Activated CD8-positive, alpha-beta memory T cell treated with anti-CD3 and anti-CD28 coated beads, Interleukin-2, amount 10 ng/mL, durations not matched to agents 7 days and 5 days (primary cell): Measurements from ENCODE around the gene MRPL50. TPM values are rescaled to one million over a fixed set of nuclear protein-coding genes. Genes with fewer than 3 reads are reported as not detected.

Experiments used
- ATAC-seq: fragments of 150-1000 bp; cut with Tn5 transposase; one replicate; pipeline ENCODE4 v1.10.0; 2021; ENCODE audit warnings: moderate library complexity
- CTCF ChIA-PET: fragments of 350-600 bp; sonication (Branson Sonifier 250); formaldehyde crosslinking; loops from one replicate; lab custom pipeline; 2021; ENCODE audit warnings: antibody characterized with exemption; lab: Charles Lee
- DNase-seq: peaks from one replicate; pipeline ENCODE4 v3.0.0-alpha.2; 2020
- H3K27ac Mint-ChIP-seq: one replicate; pipeline ENCODE4 v1.8.0; 2021; ENCODE audit warnings: mild to moderate bottlenecking, mixed read lengths
- H3K27me3 Mint-ChIP-seq: one replicate; pipeline ENCODE4 v1.8.0; 2021; ENCODE audit warnings: mixed read lengths
- H3K36me3 Mint-ChIP-seq: one replicate; pipeline ENCODE4 v1.8.0; 2021; ENCODE audit warnings: mild to moderate bottlenecking, mixed read lengths
- H3K4me1 Mint-ChIP-seq: one replicate; pipeline ENCODE4 v1.8.0; 2021; ENCODE audit warnings: mixed read lengths
- H3K4me3 Mint-ChIP-seq: one replicate; pipeline ENCODE4 v1.8.0; 2021; ENCODE audit warnings: mild to moderate bottlenecking, moderate library complexity, mixed read lengths
- H3K9me3 Mint-ChIP-seq: one replicate; pipeline ENCODE4 v1.8.0; 2022; ENCODE audit warnings: low read depth, mixed read lengths
- total RNA-seq, 2 experiments: library from RNA; stranded (reverse); gene quantifications; one replicate each; pipeline ENCODE4 v1.2.3, GENCODE V29; 2021

The MRPL50 gene
- total RNA-seq, 2 experiments from 2014 or later: 8.3 to 10.5 TPM

GRCh38 chr9:101432171-101432570 lies 33.8 kb upstream of the MRPL50 start:
- ATAC-seq (no peak), DNase-seq (no peak)
- no peaks in the 10 kb centered on the region for H3K36me3 Mint-ChIP-seq
- H3K27ac Mint-ChIP-seq: no peak overlapping the region
- H3K27me3 Mint-ChIP-seq: peaks cover 18% of the 10 kb centered on the region
- no peaks in the 10 kb centered on the region for H3K4me1 Mint-ChIP-seq
- no peaks in the 10 kb centered on the region for H3K9me3 Mint-ChIP-seq
- H3K4me3 Mint-ChIP-seq: no peak overlapping the region
- CTCF ChIA-PET: interaction anchor here (1.2 kb wide), 1 partner anchor 17 kb away, joined by 4 read pairs; no protein-coding TSS in a partner anchor

- Mint-ChIP-seq H3K4me1 (no peaks in the 10 kb centered on the region), H3K4me3 (no peak overlapping the region), H3K27ac (no peak overlapping the region), H3K9me3 (no peaks in the 10 kb centered on the region), H3K27me3 (peaks cover 5% of the 10 kb centered on the region), H3K36me3 (no peaks in the 10 kb centered on the region)
- DNase-seq (no peak), ATAC-seq (no peak)
- CTCF ChIA-PET: no interaction called here
Observed at GRCh38 chr9:101429736-101430135, 31.3 kb upstream of the MRPL50 start.

- no peak for DNase-seq
- no peaks in the 10 kb centered on the region for H3K4me1 Mint-ChIP-seq
- H3K36me3 Mint-ChIP-seq: no peaks in the 10 kb centered on the region
- H3K27me3 Mint-ChIP-seq: peaks cover 5% of the 10 kb centered on the region
- CTCF ChIA-PET: no interaction called here
- no peak overlapping the region for H3K4me3 Mint-ChIP-seq
- no peak for ATAC-seq
- H3K9me3 Mint-ChIP-seq: no peaks in the 10 kb centered on the region
- H3K27ac Mint-ChIP-seq: no peak overlapping the region
Observed at GRCh38 chr9:101428909-101429308, 30.5 kb upstream of the MRPL50 start.

GRCh38 chr9:101427957-101428655 lies 29.7 kb upstream of the MRPL50 start:
- no peak for DNase-seq
- Mint-ChIP-seq H3K4me1 (no peaks in the 10 kb centered on the region), H3K27me3 (peaks cover 5% of the 10 kb centered on the region), H3K9me3 (no peaks in the 10 kb centered on the region), H3K27ac (no peak overlapping the region), H3K4me3 (no peak overlapping the region), H3K36me3 (no peaks in the 10 kb centered on the region)
- ATAC-seq: no peak
- CTCF ChIA-PET: no interaction called here

GRCh38 chr9:101427358-101427757 lies 28.9 kb upstream of the MRPL50 start:
- no peak for DNase-seq
- Mint-ChIP-seq H3K27me3 (peaks cover 5% of the 10 kb centered on the region), H3K9me3 (no peaks in the 10 kb centered on the region), H3K4me1 (no peaks in the 10 kb centered on the region), H3K27ac (no peak overlapping the region), H3K4me3 (no peak overlapping the region), H3K36me3 (no peaks in the 10 kb centered on the region)
- CTCF ChIA-PET: no interaction called here
- ATAC-seq: no peak

- Mint-ChIP-seq H3K27ac (no peak overlapping the region), H3K4me3 (no peak overlapping the region), H3K4me1 (no peaks in the 10 kb centered on the region), H3K9me3 (peaks cover 4% of the 10 kb centered on the region), H3K36me3 (peaks cover 2% of the 10 kb centered on the region), H3K27me3 (peaks cover 3% of the 10 kb centered on the region)
- no peak for ATAC-seq
- no peak for DNase-seq
- CTCF ChIA-PET: no interaction called here
Observed at GRCh38 chr9:101421653-101422065, 23.2 kb upstream of the MRPL50 start.

GRCh38 chr9:101419863-101420262 lies 21.4 kb upstream of the MRPL50 start:
- no peak overlapping the region for H3K27ac Mint-ChIP-seq
- DNase-seq (no peak), ATAC-seq (no peak)
- H3K4me1 Mint-ChIP-seq: no peaks in the 10 kb centered on the region
- peaks cover 4% of the 10 kb centered on the region for H3K36me3 Mint-ChIP-seq
- peaks cover 9% of the 10 kb centered on the region for H3K9me3 Mint-ChIP-seq
- no peak overlapping the region for H3K4me3 Mint-ChIP-seq
- no peaks in the 10 kb centered on the region for H3K27me3 Mint-ChIP-seq
- CTCF ChIA-PET: no interaction called here

- Mint-ChIP-seq H3K27me3 (no peaks in the 10 kb centered on the region), H3K4me1 (no peaks in the 10 kb centered on the region), H3K4me3 (no peak overlapping the region), H3K9me3 (peaks cover 14% of the 10 kb centered on the region), H3K27ac (no peak overlapping the region), H3K36me3 (peaks cover 8% of the 10 kb centered on the region)
- no peak for DNase-seq
- no peak for ATAC-seq
- CTCF ChIA-PET: no interaction called here
Observed at GRCh38 chr9:101418518-101419430, 20.4 kb upstream of the MRPL50 start.

GRCh38 chr9:101417977-101418376 lies 19.6 kb upstream of the MRPL50 start:
- Mint-ChIP-seq H3K9me3 (peaks cover 21% of the 10 kb centered on the region), H3K4me3 (no peak overlapping the region), H3K36me3 (peaks cover 11% of the 10 kb centered on the region), H3K4me1 (no peaks in the 10 kb centered on the region), H3K27ac (no peak overlapping the region), H3K27me3 (no peaks in the 10 kb centered on the region)
- ATAC-seq (no peak), DNase-seq (no peak)
- CTCF ChIA-PET: no interaction called here

GRCh38 chr9:101417389-101417788 lies 19.0 kb upstream of the MRPL50 start:
- peaks cover 24% of the 10 kb centered on the region for H3K9me3 Mint-ChIP-seq
- H3K27ac Mint-ChIP-seq: no peak overlapping the region

GRCh38 chr9:101415578-101415977 lies 17.2 kb upstream of the MRPL50 start:
- peaks cover 22% of the 10 kb centered on the region for H3K36me3 Mint-ChIP-seq
- H3K4me1 Mint-ChIP-seq: no peaks in the 10 kb centered on the region
- ATAC-seq: no peak
- no peak overlapping the region for H3K4me3 Mint-ChIP-seq
- H3K9me3 Mint-ChIP-seq: peaks cover 32% of the 10 kb centered on the region
- CTCF ChIA-PET: no interaction called here
- DNase-seq: no peak
- no peak overlapping the region for H3K27ac Mint-ChIP-seq
- no peaks in the 10 kb centered on the region for H3K27me3 Mint-ChIP-seq

More at GRCh38 chr9:101417389-101417788, 19.0 kb upstream of the MRPL50 start:
- DNase-seq (no peak), ATAC-seq (no peak)
- CTCF ChIA-PET: no interaction called here
- Mint-ChIP-seq H3K4me3 (no peak overlapping the region), H3K36me3 (peaks cover 16% of the 10 kb centered on the region), H3K27me3 (no peaks in the 10 kb centered on the region), H3K4me1 (no peaks in the 10 kb centered on the region)

GRCh38 chr9:101414839-101415238 lies 16.4 kb upstream of the MRPL50 start:
- H3K36me3 Mint-ChIP-seq: peaks cover 23% of the 10 kb centered on the region
- H3K9me3 Mint-ChIP-seq: peaks cover 37% of the 10 kb centered on the region
- DNase-seq (no peak), ATAC-seq (no peak)
- H3K4me3 Mint-ChIP-seq: no peak overlapping the region
- H3K27me3 Mint-ChIP-seq: no peaks in the 10 kb centered on the region
- H3K27ac Mint-ChIP-seq: no peak overlapping the region
- H3K4me1 Mint-ChIP-seq: no peaks in the 10 kb centered on the region
- CTCF ChIA-PET: no interaction called here

GRCh38 chr9:101409079-101409477 lies 10.7 kb upstream of the MRPL50 start:
- ATAC-seq (no peak), DNase-seq (no peak)
- Mint-ChIP-seq H3K27me3 (no peaks in the 10 kb centered on the region), H3K4me3 (no peak overlapping the region), H3K9me3 (peaks cover 70% of the 10 kb centered on the region), H3K27ac (no peak overlapping the region), H3K4me1 (no peaks in the 10 kb centered on the region), H3K36me3 (peaks cover 69% of the 10 kb centered on the region)
- CTCF ChIA-PET: interaction anchor here (1.4 kb wide), 1 partner anchor 11 kb away, joined by 3 read pairs; the partner anchor contains the start of genes MRPL50 and ZNF189
